ENCODE results near the gene DAAM1. TPM values are rescaled to one million over a fixed set of nuclear protein-coding genes. Genes with fewer than 3 reads are reported as not detected.

Gene DAAM1
- polyA plus RNA-seq, 1 donor from 2014 or later, result 161 TPM

GRCh38 chr14:59241121-59241520 lies 52.7 kb downstream of the DAAM1 start:
- no peaks in the 10 kb centered on the region for H3K27me3 ChIP-seq (ENCODE audit: insufficient read depth, low read depth, low read length)
- no peak for TF ChIP-seq RAD21 (conservative IDR thresholded peaks at IDR 0.05)
- no peak for TF ChIP-seq EP300 (conservative IDR thresholded peaks at IDR 0.05; ENCODE audit: poor library complexity, severe bottlenecking)
- TF ChIP-seq POLR2AphosphoS5 (IDR thresholded peaks at IDR 0.05), result no peak
- TF ChIP-seq SMC3 (conservative IDR thresholded peaks at IDR 0.05; ENCODE audit: poor library complexity), result no peak
- no peak for TF ChIP-seq TAF1 (IDR thresholded peaks at IDR 0.05; ENCODE audit: low read depth)
- TF ChIP-seq, protein P1, sequence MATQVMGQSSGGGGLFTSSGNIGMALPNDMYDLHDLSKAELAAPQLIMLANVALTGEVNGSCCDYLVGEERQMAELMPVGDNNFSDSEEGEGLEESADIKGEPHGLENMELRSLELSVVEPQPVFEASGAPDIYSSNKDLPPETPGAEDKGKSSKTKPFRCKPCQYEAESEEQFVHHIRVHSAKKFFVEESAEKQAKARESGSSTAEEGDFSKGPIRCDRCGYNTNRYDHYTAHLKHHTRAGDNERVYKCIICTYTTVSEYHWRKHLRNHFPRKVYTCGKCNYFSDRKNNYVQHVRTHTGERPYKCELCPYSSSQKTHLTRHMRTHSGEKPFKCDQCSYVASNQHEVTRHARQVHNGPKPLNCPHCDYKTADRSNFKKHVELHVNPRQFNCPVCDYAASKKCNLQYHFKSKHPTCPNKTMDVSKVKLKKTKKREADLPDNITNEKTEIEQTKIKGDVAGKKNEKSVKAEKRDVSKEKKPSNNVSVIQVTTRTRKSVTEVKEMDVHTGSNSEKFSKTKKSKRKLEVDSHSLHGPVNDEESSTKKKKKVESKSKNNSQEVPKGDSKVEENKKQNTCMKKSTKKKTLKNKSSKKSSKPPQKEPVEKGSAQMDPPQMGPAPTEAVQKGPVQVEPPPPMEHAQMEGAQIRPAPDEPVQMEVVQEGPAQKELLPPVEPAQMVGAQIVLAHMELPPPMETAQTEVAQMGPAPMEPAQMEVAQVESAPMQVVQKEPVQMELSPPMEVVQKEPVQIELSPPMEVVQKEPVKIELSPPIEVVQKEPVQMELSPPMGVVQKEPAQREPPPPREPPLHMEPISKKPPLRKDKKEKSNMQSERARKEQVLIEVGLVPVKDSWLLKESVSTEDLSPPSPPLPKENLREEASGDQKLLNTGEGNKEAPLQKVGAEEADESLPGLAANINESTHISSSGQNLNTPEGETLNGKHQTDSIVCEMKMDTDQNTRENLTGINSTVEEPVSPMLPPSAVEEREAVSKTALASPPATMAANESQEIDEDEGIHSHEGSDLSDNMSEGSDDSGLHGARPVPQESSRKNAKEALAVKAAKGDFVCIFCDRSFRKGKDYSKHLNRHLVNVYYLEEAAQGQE (IDR thresholded peaks at IDR 0.05; ENCODE audit: borderline replicate concordance), result no peak
- TF ChIP-seq MXI1 (conservative IDR thresholded peaks at IDR 0.05; ENCODE audit: poor library complexity, severe bottlenecking), result no peak
- TF ChIP-seq, protein P2, sequence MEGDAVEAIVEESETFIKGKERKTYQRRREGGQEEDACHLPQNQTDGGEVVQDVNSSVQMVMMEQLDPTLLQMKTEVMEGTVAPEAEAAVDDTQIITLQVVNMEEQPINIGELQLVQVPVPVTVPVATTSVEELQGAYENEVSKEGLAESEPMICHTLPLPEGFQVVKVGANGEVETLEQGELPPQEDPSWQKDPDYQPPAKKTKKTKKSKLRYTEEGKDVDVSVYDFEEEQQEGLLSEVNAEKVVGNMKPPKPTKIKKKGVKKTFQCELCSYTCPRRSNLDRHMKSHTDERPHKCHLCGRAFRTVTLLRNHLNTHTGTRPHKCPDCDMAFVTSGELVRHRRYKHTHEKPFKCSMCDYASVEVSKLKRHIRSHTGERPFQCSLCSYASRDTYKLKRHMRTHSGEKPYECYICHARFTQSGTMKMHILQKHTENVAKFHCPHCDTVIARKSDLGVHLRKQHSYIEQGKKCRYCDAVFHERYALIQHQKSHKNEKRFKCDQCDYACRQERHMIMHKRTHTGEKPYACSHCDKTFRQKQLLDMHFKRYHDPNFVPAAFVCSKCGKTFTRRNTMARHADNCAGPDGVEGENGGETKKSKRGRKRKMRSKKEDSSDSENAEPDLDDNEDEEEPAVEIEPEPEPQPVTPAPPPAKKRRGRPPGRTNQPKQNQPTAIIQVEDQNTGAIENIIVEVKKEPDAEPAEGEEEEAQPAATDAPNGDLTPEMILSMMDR (IDR thresholded peaks at IDR 0.05; ENCODE audit: poor library complexity, severe bottlenecking), result no peak
- TF ChIP-seq EZH2 (IDR thresholded peaks at IDR 0.05; ENCODE audit: borderline replicate concordance, insufficient read depth, low read length, poor library complexity, severe bottlenecking), result no peak
- H3F3A ChIP-seq (ENCODE audit: insufficient read depth, low read length, poor library complexity, severe bottlenecking), result no peaks in the 10 kb centered on the region
- no peaks in the 10 kb centered on the region for H3K36me3 ChIP-seq (ENCODE audit: insufficient read depth, low read length)
- H3K9ac ChIP-seq (ENCODE audit: low read length), result no peak overlapping the region
- H3K79me2 ChIP-seq (replicated peaks; ENCODE audit: insufficient read depth, low read length), result peaks cover 80% of the 10 kb centered on the region
- H4K20me1 ChIP-seq (ENCODE audit: insufficient read depth), result peaks cover 6% of the 10 kb centered on the region
- no peaks in the 10 kb centered on the region for H3K9me3 ChIP-seq (ENCODE audit: low read length)
- no peak overlapping the region for H2AFZ ChIP-seq (ENCODE audit: low read depth, low read length)
- H3K4me3 ChIP-seq (ENCODE audit: low read length), result no peak overlapping the region
- H3K9me2 ChIP-seq (ENCODE audit: insufficient read depth, low read length), result no peaks in the 10 kb centered on the region
- no peak overlapping the region for H3K27ac ChIP-seq (ENCODE audit: low read length)
- H3K4me2 ChIP-seq (ENCODE audit: low read length), result no peak overlapping the region

- H3K27ac ChIP-seq (ENCODE audit: low read length), result no peak overlapping the region
- H3K4me2 ChIP-seq (ENCODE audit: low read length), result no peak overlapping the region
Measured at GRCh38 chr14:59243174-59243573, 54.7 kb downstream of the DAAM1 start.

More at GRCh38 chr14:59243174-59243573, 54.7 kb downstream of the DAAM1 start:
- Histone ChIP-seq H3K27me3 (ENCODE audit: insufficient read depth, low read depth, low read length) (no peaks in the 10 kb centered on the region), H3K79me2 (replicated peaks; ENCODE audit: insufficient read depth, low read length) (peaks cover 81% of the 10 kb centered on the region), H4K20me1 (ENCODE audit: insufficient read depth) (no peaks in the 10 kb centered on the region), H3K9me3 (ENCODE audit: low read length) (no peaks in the 10 kb centered on the region), H3K36me3 (ENCODE audit: insufficient read depth, low read length) (no peaks in the 10 kb centered on the region), H3K9ac (ENCODE audit: low read length) (no peak overlapping the region), H3K9me2 (ENCODE audit: insufficient read depth, low read length) (no peaks in the 10 kb centered on the region), H3K4me3 (ENCODE audit: low read length) (no peak overlapping the region), H2AFZ (ENCODE audit: low read depth, low read length) (no peak overlapping the region), H3F3A (ENCODE audit: insufficient read depth, low read length, poor library complexity, severe bottlenecking) (no peaks in the 10 kb centered on the region)
- TF ChIP-seq, protein P2 (IDR thresholded peaks at IDR 0.05; ENCODE audit: poor library complexity, severe bottlenecking), result no peak
- TF ChIP-seq, protein P1 (IDR thresholded peaks at IDR 0.05; ENCODE audit: borderline replicate concordance), result no peak
- TF ChIP-seq POLR2AphosphoS5 (IDR thresholded peaks at IDR 0.05) (no peak), TAF1 (IDR thresholded peaks at IDR 0.05; ENCODE audit: low read depth) (no peak), SMC3 (conservative IDR thresholded peaks at IDR 0.05; ENCODE audit: poor library complexity) (no peak)

Measured in neural cell (in vitro differentiated cells).